ENCODE measurements around the gene STXBP5. TPM values are rescaled to one million over a fixed set of nuclear protein-coding genes. Genes with fewer than 3 reads are reported as not detected.

STXBP5 gene
- polyA plus RNA-seq, 1 donor (not counting 4 experiments of a cell fraction or from before 2014, with no cell fraction given) = 19.4 TPM

GRCh38 chr6:147260091-147260490 lies 55.9 kb downstream of the STXBP5 start:
- Histone ChIP-seq H3K4me3 (ENCODE audit: control insufficient read depth in 2 of 3, extremely low read depth in 1 of 3, insufficient read depth in 2 of 3, low read depth in 1 of 3, low read length in 3 of 3) (no peak overlapping the region), H3K9ac (ENCODE audit: control insufficient read depth, extremely low read depth, insufficient read depth, low read length) (no peak overlapping the region), H3K9me3 (ENCODE audit: control insufficient read depth, low read depth, low read length) (no peaks in the 10 kb centered on the region), H3K27ac (ENCODE audit: control insufficient read depth, insufficient read depth, low read length) (no peak overlapping the region), H3K9me1 (ENCODE audit: control insufficient read depth, extremely low read depth, insufficient read depth, low read length) (no peaks in the 10 kb centered on the region), H3K36me3 (ENCODE audit: control insufficient read depth in 2 of 2, extremely low read depth in 1 of 2, insufficient read depth in 2 of 2, low read length in 2 of 2) (peaks cover 0 to 3% of the 10 kb centered on the region in 2 experiments), H3K4me2 (ENCODE audit: control insufficient read depth, extremely low read depth, insufficient read depth, low read depth, low read length) (no peak overlapping the region), H3K79me2 (ENCODE audit: control insufficient read depth, insufficient read depth, low read length) (no peaks in the 10 kb centered on the region), H4K20me1 (ENCODE audit: control insufficient read depth, extremely low read depth, insufficient read depth, low read length) (no peaks in the 10 kb centered on the region), H2AFZ (ENCODE audit: control insufficient read depth, low read length) (no peak overlapping the region), H3K27me3 (ENCODE audit: control insufficient read depth, extremely low read depth, insufficient read depth, low read length) (no peaks in the 10 kb centered on the region), H3K4me1 (ENCODE audit: control insufficient read depth, extremely low read depth, insufficient read depth, low read length) (no peaks in the 10 kb centered on the region)
- DNase-seq (ENCODE audit: low read depth, low spot score) (no peak), FAIRE-seq (peak; percentile 84)
- dilution Hi-C loops (cut with MboI; ENCODE audit: extremely low pct_ligation_motif_present, low sequenced_read_pairs) = no loop called here
- TF ChIP-seq CTCF (optimal IDR thresholded peaks at IDR 0.05 in 1 of 3, IDR thresholded peaks at IDR 0.05 in 1 of 3, conservative IDR thresholded peaks at IDR 0.05 in 1 of 3; ENCODE audit: extremely low read depth in 1 of 3, insufficient read depth in 2 of 3, low read length in 3 of 3) (no peak), EZH2 (IDR thresholded peaks at IDR 0.05; ENCODE audit: low read length) (no peak)

GRCh38 chr6:147262946-147263345 lies 58.7 kb downstream of the STXBP5 start:
- H3K9me1 ChIP-seq (ENCODE audit: control insufficient read depth, extremely low read depth, insufficient read depth, low read length) = no peaks in the 10 kb centered on the region
- dilution Hi-C loops (cut with MboI; ENCODE audit: extremely low pct_ligation_motif_present, low sequenced_read_pairs) = no loop called here
- FAIRE-seq = no peak
- no peaks in the 10 kb centered on the region for H3K27me3 ChIP-seq (ENCODE audit: control insufficient read depth, extremely low read depth, insufficient read depth, low read length)
- H3K9ac ChIP-seq (ENCODE audit: control insufficient read depth, extremely low read depth, insufficient read depth, low read length) = no peak overlapping the region
- no peaks in the 10 kb centered on the region for H4K20me1 ChIP-seq (ENCODE audit: control insufficient read depth, extremely low read depth, insufficient read depth, low read length)
- TF ChIP-seq EZH2 (IDR thresholded peaks at IDR 0.05; ENCODE audit: low read length) = no peak
- no peak for TF ChIP-seq CTCF (optimal IDR thresholded peaks at IDR 0.05 in 1 of 3, IDR thresholded peaks at IDR 0.05 in 1 of 3, conservative IDR thresholded peaks at IDR 0.05 in 1 of 3; ENCODE audit: extremely low read depth in 1 of 3, insufficient read depth in 2 of 3, low read length in 3 of 3)
- H3K27ac ChIP-seq (ENCODE audit: control insufficient read depth, insufficient read depth, low read length) = no peak overlapping the region
- H3K79me2 ChIP-seq (ENCODE audit: control insufficient read depth, insufficient read depth, low read length) = no peaks in the 10 kb centered on the region
- no peak overlapping the region for H3K4me2 ChIP-seq (ENCODE audit: control insufficient read depth, extremely low read depth, insufficient read depth, low read depth, low read length)
- no peak overlapping the region for H3K4me3 ChIP-seq (ENCODE audit: control insufficient read depth in 2 of 3, extremely low read depth in 1 of 3, insufficient read depth in 2 of 3, low read depth in 1 of 3, low read length in 3 of 3)
- no peaks in the 10 kb centered on the region for H3K36me3 ChIP-seq (ENCODE audit: control insufficient read depth in 2 of 2, extremely low read depth in 1 of 2, insufficient read depth in 2 of 2, low read length in 2 of 2)
- no peaks in the 10 kb centered on the region for H3K9me3 ChIP-seq (ENCODE audit: control insufficient read depth, low read depth, low read length)
- no peaks in the 10 kb centered on the region for H3K4me1 ChIP-seq (ENCODE audit: control insufficient read depth, extremely low read depth, insufficient read depth, low read length)
- no peak overlapping the region for H2AFZ ChIP-seq (ENCODE audit: control insufficient read depth, low read length)
- no peak for DNase-seq (ENCODE audit: low read depth, low spot score)
